Neural cell (in vitro differentiated cells): ENCODE data around the gene ADARB2.

ENCODE experiments used
- EP300 ChIP-seq: fragments of 450-650 bp; conservative IDR thresholded peaks from 2 replicates; pipeline ENCODE4 v1.6.1; 2014; ENCODE audit warnings: antibody characterized with exemption, mild to moderate bottlenecking, moderate library complexity; ENCODE audit not compliant: poor library complexity, severe bottlenecking
- EZH2 ChIP-seq: fragments of 200-600, 300-800 bp; shearing (Covaris generic), sonication (generic); IDR thresholded peaks from 2 replicates; pipeline ENCODE4 v1.6.1; 2014; ENCODE audit warnings: antibody characterized with exemption, low read length, borderline replicate concordance, mild to moderate bottlenecking; ENCODE audit not compliant: insufficient read depth, poor library complexity, severe bottlenecking
- POLR2AphosphoS5 ChIP-seq: IDR thresholded peaks from 2 replicates; pipeline ENCODE4 v1.6.1; 2012
- TAF1 ChIP-seq: IDR thresholded peaks from 2 replicates; pipeline ENCODE4 v1.6.1; 2012; ENCODE audit warnings: low read depth
- TF ChIP-seq, protein P1 (sequence below): fragments of 450-650 bp; IDR thresholded peaks from 2 replicates; pipeline ENCODE4 v1.5.1; 2014; ENCODE audit warnings: antibody characterized with exemption, mild to moderate bottlenecking, moderate library complexity; ENCODE audit not compliant: poor library complexity, severe bottlenecking
- TF ChIP-seq, protein P2 (sequence below): IDR thresholded peaks from 2 replicates; pipeline ENCODE4 v1.6.1; 2012; ENCODE audit warnings: borderline replicate concordance

GRCh38 chr10:1576467-1577372, 160.6 kb downstream of the ADARB2 start:
- TF ChIP-seq POLR2AphosphoS5 (no peak), EZH2 (no peak), TAF1 (no peak), EP300 (no peak)
- TF ChIP-seq, protein P1, sequence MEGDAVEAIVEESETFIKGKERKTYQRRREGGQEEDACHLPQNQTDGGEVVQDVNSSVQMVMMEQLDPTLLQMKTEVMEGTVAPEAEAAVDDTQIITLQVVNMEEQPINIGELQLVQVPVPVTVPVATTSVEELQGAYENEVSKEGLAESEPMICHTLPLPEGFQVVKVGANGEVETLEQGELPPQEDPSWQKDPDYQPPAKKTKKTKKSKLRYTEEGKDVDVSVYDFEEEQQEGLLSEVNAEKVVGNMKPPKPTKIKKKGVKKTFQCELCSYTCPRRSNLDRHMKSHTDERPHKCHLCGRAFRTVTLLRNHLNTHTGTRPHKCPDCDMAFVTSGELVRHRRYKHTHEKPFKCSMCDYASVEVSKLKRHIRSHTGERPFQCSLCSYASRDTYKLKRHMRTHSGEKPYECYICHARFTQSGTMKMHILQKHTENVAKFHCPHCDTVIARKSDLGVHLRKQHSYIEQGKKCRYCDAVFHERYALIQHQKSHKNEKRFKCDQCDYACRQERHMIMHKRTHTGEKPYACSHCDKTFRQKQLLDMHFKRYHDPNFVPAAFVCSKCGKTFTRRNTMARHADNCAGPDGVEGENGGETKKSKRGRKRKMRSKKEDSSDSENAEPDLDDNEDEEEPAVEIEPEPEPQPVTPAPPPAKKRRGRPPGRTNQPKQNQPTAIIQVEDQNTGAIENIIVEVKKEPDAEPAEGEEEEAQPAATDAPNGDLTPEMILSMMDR = no peak
- TF ChIP-seq, protein P2, sequence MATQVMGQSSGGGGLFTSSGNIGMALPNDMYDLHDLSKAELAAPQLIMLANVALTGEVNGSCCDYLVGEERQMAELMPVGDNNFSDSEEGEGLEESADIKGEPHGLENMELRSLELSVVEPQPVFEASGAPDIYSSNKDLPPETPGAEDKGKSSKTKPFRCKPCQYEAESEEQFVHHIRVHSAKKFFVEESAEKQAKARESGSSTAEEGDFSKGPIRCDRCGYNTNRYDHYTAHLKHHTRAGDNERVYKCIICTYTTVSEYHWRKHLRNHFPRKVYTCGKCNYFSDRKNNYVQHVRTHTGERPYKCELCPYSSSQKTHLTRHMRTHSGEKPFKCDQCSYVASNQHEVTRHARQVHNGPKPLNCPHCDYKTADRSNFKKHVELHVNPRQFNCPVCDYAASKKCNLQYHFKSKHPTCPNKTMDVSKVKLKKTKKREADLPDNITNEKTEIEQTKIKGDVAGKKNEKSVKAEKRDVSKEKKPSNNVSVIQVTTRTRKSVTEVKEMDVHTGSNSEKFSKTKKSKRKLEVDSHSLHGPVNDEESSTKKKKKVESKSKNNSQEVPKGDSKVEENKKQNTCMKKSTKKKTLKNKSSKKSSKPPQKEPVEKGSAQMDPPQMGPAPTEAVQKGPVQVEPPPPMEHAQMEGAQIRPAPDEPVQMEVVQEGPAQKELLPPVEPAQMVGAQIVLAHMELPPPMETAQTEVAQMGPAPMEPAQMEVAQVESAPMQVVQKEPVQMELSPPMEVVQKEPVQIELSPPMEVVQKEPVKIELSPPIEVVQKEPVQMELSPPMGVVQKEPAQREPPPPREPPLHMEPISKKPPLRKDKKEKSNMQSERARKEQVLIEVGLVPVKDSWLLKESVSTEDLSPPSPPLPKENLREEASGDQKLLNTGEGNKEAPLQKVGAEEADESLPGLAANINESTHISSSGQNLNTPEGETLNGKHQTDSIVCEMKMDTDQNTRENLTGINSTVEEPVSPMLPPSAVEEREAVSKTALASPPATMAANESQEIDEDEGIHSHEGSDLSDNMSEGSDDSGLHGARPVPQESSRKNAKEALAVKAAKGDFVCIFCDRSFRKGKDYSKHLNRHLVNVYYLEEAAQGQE = no peak
